HG03439 (cell line): ENCODE results near the gene GPN2.
"Not testable (repeated sequence)": the region's sequence is repeated elsewhere in the genome, so short reads cannot be mapped to it uniquely, and the experiment has no call there.

Experiments used
- ATAC-seq: cut with Tn5 transposase; IDR thresholded peaks from one replicate; pipeline ENCODE4 v1.9.1; 2021; ENCODE audit warnings: mild to moderate bottlenecking, moderate library complexity; ENCODE audit not compliant: unreplicated experiment

GPN2 gene

GRCh38 chr1:26837665-26838064 is 52.4 kb downstream of the GPN2 start:
- not testable (repeated sequence) for ATAC-seq

GRCh38 chr1:26833432-26834405 is 56.4 kb downstream of the GPN2 start:
- peak; percentile 70 for ATAC-seq

- ATAC-seq, result no peak
Measured at GRCh38 chr1:26832249-26832960, 57.7 kb downstream of the GPN2 start.

- no peak for ATAC-seq
Measured at GRCh38 chr1:26831546-26832248, 58.4 kb downstream of the GPN2 start.

GRCh38 chr1:26831059-26831458 is 59.0 kb downstream of the GPN2 start:
- no peak for ATAC-seq

GRCh38 chr1:26829184-26829911 is 60.7 kb downstream of the GPN2 start:
- ATAC-seq, result no peak

GRCh38 chr1:26828411-26828991 is 61.6 kb downstream of the GPN2 start:
- no peak for ATAC-seq

GRCh38 chr1:26827663-26828062 is 62.4 kb downstream of the GPN2 start:
- no peak for ATAC-seq

GRCh38 chr1:26827106-26827604 is 62.9 kb downstream of the GPN2 start:
- ATAC-seq, result peak; percentile 13

GRCh38 chr1:26826261-26827105 is 63.6 kb downstream of the GPN2 start, which contains the start of gene ZDHHC18:
Gene ZDHHC18 (plus strand): TSS chr1:26826688. CDS start chr1:26826805, 117 bp downstream.
- ATAC-seq, result peak; percentile 73
